NCI-H526 (cell line): ENCODE data around the gene CIPC.

Experiments used
- DNase-seq, 2 experiments: peaks; one replicate each; lab custom pipeline; 2025; lab: John Stamatoyannopoulos, UW

The CIPC gene

GRCh38 chr14:77069551-77069950 lies 28.5 kb upstream of the CIPC start:
- DNase-seq = no peak

GRCh38 chr14:77071938-77072388 lies 26.1 kb upstream of the CIPC start:
- DNase-seq = no peak

- DNase-seq = no peak
These were observed 23.1 kb upstream of the CIPC start for GRCh38 chr14:77074969-77075368.

GRCh38 chr14:77076113-77076631 lies 21.9 kb upstream of the CIPC start:
- DNase-seq = no peak

- no peak for DNase-seq
These were observed 21.0 kb upstream of the CIPC start for GRCh38 chr14:77077040-77077439.

- no peak for DNase-seq
These were observed 15.7 kb upstream of the CIPC start for GRCh38 chr14:77082356-77082755.

GRCh38 chr14:77083082-77083481 lies 15.0 kb upstream of the CIPC start:
- no peak for DNase-seq

DNA sequence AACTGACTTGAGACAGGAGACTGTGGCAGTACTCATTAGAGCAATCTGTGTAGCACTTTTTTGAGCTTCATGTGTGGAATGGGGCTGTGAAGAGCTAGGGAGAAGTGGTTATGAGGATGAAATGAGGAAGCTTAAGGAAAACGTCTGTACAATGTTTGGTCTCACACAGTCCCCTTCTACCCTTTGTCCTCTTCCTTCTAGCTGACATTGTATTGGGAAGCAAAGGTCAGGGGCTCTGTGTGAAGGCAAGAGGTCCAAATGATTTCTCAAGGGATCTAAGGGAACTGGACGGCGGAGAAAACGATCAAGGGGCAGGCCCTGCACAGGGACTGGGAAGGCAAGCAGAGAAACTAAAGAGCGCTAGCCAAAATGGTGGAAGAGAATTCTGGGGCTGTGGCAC lies 13.1 kb upstream of the CIPC start:
- no peak for DNase-seq

GRCh38 chr14:77085538-77085937 lies 12.5 kb upstream of the CIPC start:
- peak in 1 of 2 experiments; percentile 3 for DNase-seq

GRCh38 chr14:77086017-77086727 lies 11.9 kb upstream of the CIPC start:
- peak in 1 of 2 experiments; percentile 34 for DNase-seq

DNA sequence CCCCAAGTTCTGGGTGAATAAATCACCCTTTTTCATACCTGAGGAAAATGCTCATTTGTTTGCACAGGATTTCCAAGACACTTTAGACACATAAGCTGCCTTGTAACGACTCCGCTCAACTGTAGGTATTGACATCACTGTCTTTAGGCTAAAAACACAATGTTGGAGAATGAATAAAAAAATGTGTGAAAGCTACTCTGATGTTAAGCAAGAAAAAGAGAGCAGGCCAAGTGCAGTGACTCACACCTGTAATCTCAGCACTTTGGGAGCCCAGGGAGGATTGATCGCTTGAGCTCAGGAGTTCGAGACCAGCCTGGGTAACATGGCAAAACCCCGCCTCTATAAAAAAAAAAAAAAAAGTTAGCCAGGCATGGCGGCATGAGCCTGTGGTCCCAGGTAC lies 11.1 kb upstream of the CIPC start:
- no peak for DNase-seq

DNA sequence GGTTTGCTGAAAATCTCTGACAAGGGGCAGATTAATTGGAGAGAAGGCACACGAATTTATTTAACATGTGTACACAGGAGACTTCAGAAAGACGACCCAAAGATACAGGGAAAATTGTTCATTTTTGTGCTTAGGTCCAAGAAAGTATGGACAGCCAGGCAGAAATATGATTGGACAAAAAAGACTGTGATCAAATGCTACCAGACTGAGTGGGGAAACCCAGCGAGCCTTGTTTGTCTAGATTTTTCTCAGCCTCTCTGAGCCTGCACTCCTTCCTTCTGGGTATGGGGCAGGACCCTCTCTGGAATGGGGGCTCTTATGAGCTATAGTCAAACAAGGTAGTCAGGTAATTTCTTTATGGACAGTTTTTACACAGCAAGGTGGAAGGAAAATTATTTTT lies 10.4 kb upstream of the CIPC start:
- DNase-seq = no peak

DNA sequence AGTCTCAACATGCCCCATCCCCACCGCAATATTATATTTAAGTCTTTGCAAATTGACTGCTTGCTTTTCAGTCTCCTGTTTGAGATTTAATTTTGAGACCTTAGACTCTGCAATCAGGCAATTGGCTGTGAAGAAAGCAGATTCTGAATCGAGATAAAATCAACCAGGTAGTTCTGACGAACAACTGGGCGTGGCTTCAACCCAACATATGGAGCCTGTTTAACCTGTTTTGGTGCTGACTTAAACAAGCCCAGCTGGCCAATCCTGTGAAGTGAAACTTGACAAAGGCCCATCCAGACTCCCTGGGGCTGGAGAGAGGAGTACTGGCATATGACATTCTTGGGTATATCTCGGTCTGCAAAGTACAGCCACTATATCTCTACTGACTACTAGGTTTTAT lies 9.8 kb upstream of the CIPC start:
- peak; percentile 92 to 96 for DNase-seq

- no peak for DNase-seq
These were observed 9.4 kb upstream of the CIPC start for GRCh38 chr14:77088645-77089044.

DNA sequence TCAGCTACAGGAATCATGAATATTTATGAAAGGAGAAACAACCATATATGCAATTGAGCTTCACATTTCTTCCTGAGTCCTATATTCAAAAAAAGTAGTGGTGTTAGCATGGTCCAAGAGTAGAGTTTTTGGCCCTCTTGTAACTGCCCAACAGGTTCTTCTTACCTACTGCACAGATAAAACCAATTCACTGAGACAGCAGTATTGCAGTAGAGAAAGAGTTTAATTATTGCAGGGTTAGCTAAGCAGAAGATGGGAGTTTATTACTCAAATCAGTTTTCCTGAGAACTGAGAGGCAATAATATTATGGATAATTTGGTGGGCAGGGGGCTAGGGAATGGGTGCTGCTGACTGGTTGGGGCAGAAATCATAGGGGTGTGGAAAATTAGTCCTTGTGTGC lies 6.5 kb upstream of the CIPC start:
- no peak for DNase-seq

GRCh38 chr14:77092676-77093075 lies 5.4 kb upstream of the CIPC start:
- DNase-seq = no peak

GRCh38 chr14:77094672-77095284 lies 3.3 kb upstream of the CIPC start:
- DNase-seq = peak; percentile 76 to 91

GRCh38 chr14:77097006-77097699 lies 905 bp upstream of the CIPC start:
- peak; percentile 11 to 51 for DNase-seq

DNA sequence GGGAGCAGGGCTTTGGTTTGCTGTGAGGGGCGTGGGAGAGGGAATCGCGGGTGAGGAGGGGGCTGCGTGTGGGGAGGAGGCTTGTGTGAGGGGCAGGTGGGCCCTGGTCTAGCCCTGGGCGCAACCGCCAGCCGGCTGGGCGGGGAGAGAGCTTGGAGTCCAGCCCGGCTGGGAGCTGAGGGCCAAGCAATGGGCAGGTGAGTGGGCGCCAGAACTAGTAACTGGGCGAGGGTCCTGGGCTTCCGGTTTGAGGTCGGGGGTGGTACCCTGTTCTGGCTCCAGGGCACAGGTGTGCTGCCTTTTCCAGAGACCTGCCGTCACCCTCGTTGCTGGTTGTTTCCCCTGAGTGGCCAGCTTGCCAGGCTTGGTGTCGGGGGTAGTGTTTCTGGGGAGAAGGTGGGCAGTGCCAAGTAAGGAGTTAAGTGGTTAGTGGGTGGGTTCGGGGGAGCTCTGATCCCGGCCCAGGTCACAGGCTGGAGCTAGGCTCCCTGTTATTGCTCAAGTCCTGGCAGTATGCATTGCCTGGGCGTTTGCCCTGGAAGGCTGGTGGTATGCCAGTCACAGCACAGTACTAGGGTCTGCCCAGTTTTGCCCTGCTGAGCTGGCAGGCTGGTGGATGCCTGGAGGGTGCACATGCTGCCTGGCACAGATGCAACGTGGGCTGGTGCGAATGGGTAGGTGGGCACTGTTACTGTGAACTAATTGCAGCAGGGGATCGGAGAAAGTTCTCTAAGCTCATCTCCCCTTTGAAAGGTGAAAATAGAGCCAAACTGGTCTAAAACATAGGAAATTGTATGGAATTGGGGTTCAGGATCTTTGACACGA lies 683 bp downstream of the CIPC start:
- DNase-seq = peak; percentile 9 to 60

- no peak for DNase-seq
These were observed 1.5 kb downstream of the CIPC start for GRCh38 chr14:77099425-77100167.

- DNase-seq = peak; percentile 35 to 67
These were observed 2.9 kb downstream of the CIPC start for GRCh38 chr14:77100961-77101360.
